Nephron (organoid): ENCODE results near the gene HBG1.
A peak's percentile ranks its signal among the peaks of the same experiment; 100 is the strongest.

Experiments
- H3K27ac Mint-ChIP-seq, 3 experiments: 2 replicates each; pipeline ENCODE4 v1.8.0; 2020; ENCODE audit warnings: mixed read lengths in 3 of 3, mild to moderate bottlenecking in 2 of 3, moderate library complexity in 1 of 3
- H3K27me3 Mint-ChIP-seq: 2 replicates; pipeline ENCODE4 v1.8.0; 2021; ENCODE audit warnings: low read depth, mild to moderate bottlenecking, moderate library complexity, mixed read lengths
- H3K36me3 Mint-ChIP-seq: 2 replicates; pipeline ENCODE4 v1.8.0; 2020; ENCODE audit warnings: low read depth, mixed read lengths
- H3K4me1 Mint-ChIP-seq: 2 replicates; pipeline ENCODE4 v1.8.0; 2020; ENCODE audit warnings: mixed read lengths
- H3K4me3 Mint-ChIP-seq, 3 experiments: 2 replicates each; pipeline ENCODE4 v1.8.0; 2020; ENCODE audit warnings: mild to moderate bottlenecking in 3 of 3, mixed read lengths in 3 of 3, moderate library complexity in 2 of 3
- H3K9me3 Mint-ChIP-seq: 2 replicates; pipeline ENCODE4 v1.8.0; 2020; ENCODE audit warnings: mixed read lengths
- CTCF ChIP-seq, 3 experiments: fragments of 200-600 bp; sonication (generic); IDR thresholded peaks; one replicate each; pipeline ENCODE4 v1.5.0; 2021; ENCODE audit warnings: antibody characterized with exemption in 3 of 3; ENCODE audit not compliant: unreplicated experiment in 3 of 3

HBG1 gene

GRCh38 chr11:5226732-5227310 is 22.8 kb downstream of the HBG1 start, which contains the start of gene HBB:
Gene HBB, minus strand, starts transcription at chr11:5227071. Its CDS starts 50 bp downstream, at chr11:5227021.
- H3K27me3 Mint-ChIP-seq: peaks cover 3% of the 10 kb centered on the region
- no peaks in the 10 kb centered on the region for H3K36me3 Mint-ChIP-seq
- H3K4me1 Mint-ChIP-seq: no peaks in the 10 kb centered on the region
- no peak within 1 kb of the TSS for H3K4me3 Mint-ChIP-seq
- H3K27ac Mint-ChIP-seq: peak within 1 kb of the TSS in 1 of 3 experiments; percentile 9
- TF ChIP-seq CTCF (IDR thresholded peaks at IDR 0.05; ENCODE audit: unreplicated experiment in 3 of 3): no peak
- peaks cover 4% of the 10 kb centered on the region for H3K9me3 Mint-ChIP-seq

GRCh38 chr11:5225480-5225871 is 24.2 kb downstream of the HBG1 start:
- Mint-ChIP-seq H3K36me3 (no peaks in the 10 kb centered on the region), H3K27me3 (peaks cover 3% of the 10 kb centered on the region), H3K9me3 (peaks cover 4% of the 10 kb centered on the region), H3K27ac (no peak overlapping the region), H3K4me1 (no peaks in the 10 kb centered on the region), H3K4me3 (no peak overlapping the region)
- TF ChIP-seq CTCF (IDR thresholded peaks at IDR 0.05; ENCODE audit: unreplicated experiment in 3 of 3): no peak

GRCh38 chr11:5224538-5225479 is 24.8 kb downstream of the HBG1 start:
- no peaks in the 10 kb centered on the region for H3K36me3 Mint-ChIP-seq

GRCh38 chr11:5223686-5224085 is 26.0 kb downstream of the HBG1 start:
- no peak overlapping the region for H3K27ac Mint-ChIP-seq
- H3K9me3 Mint-ChIP-seq: peaks cover 9% of the 10 kb centered on the region

More at GRCh38 chr11:5224538-5225479, 24.8 kb downstream of the HBG1 start:
- no peak for TF ChIP-seq CTCF (IDR thresholded peaks at IDR 0.05; ENCODE audit: unreplicated experiment in 3 of 3)
- no peaks in the 10 kb centered on the region for H3K4me1 Mint-ChIP-seq
- H3K9me3 Mint-ChIP-seq: peaks cover 4% of the 10 kb centered on the region
- H3K27me3 Mint-ChIP-seq: peaks cover 3% of the 10 kb centered on the region
- H3K4me3 Mint-ChIP-seq: no peak overlapping the region
- no peak overlapping the region for H3K27ac Mint-ChIP-seq

GRCh38 chr11:5223146-5223545 is 26.5 kb downstream of the HBG1 start:
- no peak for TF ChIP-seq CTCF (IDR thresholded peaks at IDR 0.05; ENCODE audit: unreplicated experiment in 3 of 3)
- Mint-ChIP-seq H3K4me3 (no peak overlapping the region), H3K4me1 (no peaks in the 10 kb centered on the region), H3K27me3 (peaks cover 3% of the 10 kb centered on the region), H3K36me3 (no peaks in the 10 kb centered on the region), H3K9me3 (peaks cover 11% of the 10 kb centered on the region), H3K27ac (no peak overlapping the region)

More at GRCh38 chr11:5223686-5224085, 26.0 kb downstream of the HBG1 start:
- TF ChIP-seq CTCF (IDR thresholded peaks at IDR 0.05; ENCODE audit: unreplicated experiment in 3 of 3): no peak
- Mint-ChIP-seq H3K4me3 (no peak overlapping the region), H3K4me1 (no peaks in the 10 kb centered on the region), H3K36me3 (no peaks in the 10 kb centered on the region), H3K27me3 (peaks cover 3% of the 10 kb centered on the region)
